ENCODE measurements around the gene KRT77.

- no peak for TF ChIP-seq CTCF (IDR thresholded peaks at IDR 0.05; ENCODE audit: low read depth, low read length)
- TF ChIP-seq EZH2phosphoT487 (IDR thresholded peaks at IDR 0.05; ENCODE audit: low read depth) = no peak
Observed at GRCh38 chr12:52673217-52673616, 30.1 kb downstream of the KRT77 start.

Data from OCI-LY3 (cell line).